Endothelial cell of umbilical vein (primary cell): Measurements from ENCODE around the gene MBTPS1. TPM values are rescaled to one million over a fixed set of nuclear protein-coding genes. Genes with fewer than 3 reads are reported as not detected.

Experiments
- BruUV-seq: library from RNA; stranded (reverse); fragments of 400-500 nt; replicated peaks from 2 replicates; lab custom pipeline; 2021; lab: Mats Ljungman, UMichigan
- CTCF ChIA-PET: fragments of 300-600, 350-600 bp; sonication (Branson Sonifier 250); formaldehyde crosslinking; loops from one replicate; lab custom pipeline; 2021; ENCODE audit warnings: antibody characterized with exemption, inconsistent platforms; lab: Charles Lee
- POLR2A ChIA-PET: fragments of 300-600, 350-600 bp; sonication (Branson Sonifier 250); formaldehyde crosslinking; loops from one replicate; lab custom pipeline; 2021; ENCODE audit warnings: antibody characterized with exemption, inconsistent platforms; lab: Charles Lee
- DNase-seq: peaks from one replicate; pipeline ENCODE4 v3.0.0-alpha.2; 2011; ENCODE audit warnings: low read depth, low spot score
- FAIRE-seq: peaks from 2 replicates; lab custom pipeline; 2011; peaks lifted over from hg19 to GRCh38; lab: Jason Lieb, UNC
- H2AFZ ChIP-seq: 2 replicates; pipeline ENCODE4 v1.6.0; 2012; ENCODE audit warnings: low read depth, low read length, control low read depth, inconsistent platforms
- H3K27ac ChIP-seq: 2 replicates; pipeline ENCODE4 v1.5.1; 2011; ENCODE audit warnings: low read depth, mild to moderate bottlenecking, control low read depth, low read length, moderate library complexity; ENCODE audit not compliant: insufficient read depth
- H3K27me3 ChIP-seq, 2 experiments: 2 replicates each; pipeline versions ENCODE4 v1.6.0 to v1.6.1; 2011; ENCODE audit warnings: low read length in 2 of 2, mixed read lengths in 1 of 2; ENCODE audit not compliant: control insufficient read depth in 2 of 2, insufficient read depth in 2 of 2
- H3K36me3 ChIP-seq, 2 experiments: 2 replicates in 1 of 2; 3 replicates in 1 of 2; pipeline ENCODE4 v1.5.1; 2011; ENCODE audit warnings: low read length in 2 of 2, mild to moderate bottlenecking in 1 of 2, moderate library complexity in 1 of 2; ENCODE audit not compliant: control insufficient read depth in 2 of 2, insufficient read depth in 2 of 2; ENCODE audit errors: extremely low read depth in 1 of 2
- H3K4me1 ChIP-seq: 3 replicates; pipeline ENCODE4 v1.5.1; 2011; ENCODE audit warnings: mild to moderate bottlenecking, low read length; ENCODE audit not compliant: control insufficient read depth, insufficient read depth; ENCODE audit errors: extremely low read depth
- H3K4me2 ChIP-seq: 2 replicates; pipeline ENCODE4 v1.6.1; 2011; ENCODE audit warnings: low read length, control low read depth, mixed read lengths; ENCODE audit not compliant: insufficient read depth
- H3K4me3 ChIP-seq, 3 experiments: fragments of 200-600 bp in 1 of 3; sonication (generic), shearing (Covaris generic) in 1 of 3; replicated peaks in 1 of 3; 2 replicates each; pipeline ENCODE4 v1.5.1; 2011 to 2016; ENCODE audit warnings: control low read depth in 3 of 3, low read length in 3 of 3, mild to moderate bottlenecking in 2 of 3, inconsistent platforms in 1 of 3, low read depth in 1 of 3, moderate library complexity in 1 of 3; ENCODE audit not compliant: insufficient read depth in 1 of 3
- H3K79me2 ChIP-seq: 2 replicates; pipeline ENCODE4 v1.6.0; 2012; ENCODE audit warnings: low read length, inconsistent platforms; ENCODE audit not compliant: control insufficient read depth, insufficient read depth
- H3K9ac ChIP-seq: replicated peaks from 2 replicates; pipeline ENCODE3; 2011; ENCODE audit warnings: low read length, control low read depth; ENCODE audit not compliant: insufficient read depth; ENCODE audit errors: extremely low read depth
- H3K9me1 ChIP-seq: replicated peaks from 3 replicates; pipeline ENCODE4 v1.6.0; 2011; ENCODE audit warnings: mild to moderate bottlenecking, low read length; ENCODE audit not compliant: control insufficient read depth, insufficient read depth; ENCODE audit errors: extremely low read depth
- H3K9me3 ChIP-seq: replicated peaks from 2 replicates; pipeline ENCODE4 v1.5.1; 2012; ENCODE audit warnings: low read length, inconsistent platforms; ENCODE audit not compliant: control insufficient read depth, insufficient read depth
- H4K20me1 ChIP-seq: replicated peaks from 2 replicates; pipeline ENCODE3; 2011; ENCODE audit warnings: mild to moderate bottlenecking, low read length; ENCODE audit not compliant: control insufficient read depth, insufficient read depth; ENCODE audit errors: extremely low read depth
- EZH2 ChIP-seq: IDR thresholded peaks from 2 replicates; pipeline ENCODE4 v1.6.1; 2012; ENCODE audit warnings: borderline replicate concordance, low read depth, mild to moderate bottlenecking, moderate library complexity, low read length, inconsistent platforms; ENCODE audit not compliant: severe bottlenecking
- FOS ChIP-seq: IDR thresholded peaks from 2 replicates; pipeline ENCODE4 v1.6.1; 2011; ENCODE audit warnings: mild to moderate bottlenecking, low read length, moderate library complexity, borderline replicate concordance; ENCODE audit not compliant: insufficient read depth
- dilution Hi-C: fragments of 300-500 bp; cut with MboI; formaldehyde crosslinking; loops from one replicate; pipeline ENCODE4 v1.15.0; 2019; ENCODE audit warnings: low sequenced_read_pairs; ENCODE audit not compliant: extremely low pct_ligation_motif_present
- intact Hi-C: fragments of 100-400 bp; cut with micrococcal nuclease; formaldehyde crosslinking; loops from one replicate; pipeline ENCODE4 v1.10.0; 2022
- polyA plus RNA-seq, 4 experiments: library from polyadenylated mRNA; depleted of rRNA in 3 of 4; stranded (reverse) in 3 of 4; unstranded in 1 of 4; fragments of >200 nt; gene quantifications; 2 replicates each; pipeline versions ENCODE4 v1.2.1 to v1.2.3, GENCODE V29; 2011 to 2012; ENCODE audit warnings: missing spikeins in 1 of 4
- total RNA-seq: library from RNA; stranded (reverse); gene quantifications from 2 replicates; pipeline ENCODE4 v1.2.3, GENCODE V29; 2021

The MBTPS1 gene
- total and polyA plus RNA-seq, 2 donors (not counting 3 experiments of a cell fraction or from before 2014, with no cell fraction given): 82.3 to 99.6 TPM

DNA sequence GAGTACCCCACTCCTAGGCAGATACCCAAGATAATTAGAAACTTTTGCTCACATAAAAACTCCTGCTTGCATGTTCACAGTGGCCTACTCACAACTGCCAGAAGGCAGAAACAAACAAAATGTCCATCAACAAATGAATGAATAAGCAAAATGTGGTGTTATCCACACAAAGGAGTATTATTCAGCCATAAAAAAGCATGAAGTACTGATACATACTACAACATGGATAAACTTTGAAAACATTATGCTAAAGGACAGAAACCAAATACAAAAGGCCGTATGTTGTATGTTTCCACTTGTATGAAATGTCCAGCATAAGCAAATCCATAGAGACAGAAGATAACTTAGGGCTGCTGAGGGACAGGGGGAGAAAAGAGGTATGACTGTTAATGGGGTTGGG is 26.3 kb upstream of the MBTPS1 start:
- Histone ChIP-seq H3K36me3 (no peaks in the 10 kb centered on the region), H3K9me1 (no peaks in the 10 kb centered on the region), H3K9ac (no peak overlapping the region), H3K4me1 (peaks cover 5% of the 10 kb centered on the region), H3K27me3 (peaks cover 0 to 4% of the 10 kb centered on the region in 2 experiments), H3K9me3 (no peaks in the 10 kb centered on the region), H3K4me3 (no peak overlapping the region), H3K4me2 (no peak overlapping the region), H4K20me1 (peaks cover 5% of the 10 kb centered on the region), H3K79me2 (peaks cover 17% of the 10 kb centered on the region), H3K27ac (no peak overlapping the region), H2AFZ (no peak overlapping the region)
- intact Hi-C loops: no loop called here
- CTCF ChIA-PET: interaction anchor here (1.0 to 2.3 kb wide), 2 partner anchors 44 to 187 kb away, joined by 3 to 12 read pairs; partner anchors contain the start of gene TAF1C
- dilution Hi-C loops: no loop called here
- no TSS peak for BruUV-seq
- DNase-seq (no peak), FAIRE-seq (no peak)
- POLR2A ChIA-PET: no interaction called here
- no peak for TF ChIP-seq EZH2
- no peak for TF ChIP-seq FOS

DNA sequence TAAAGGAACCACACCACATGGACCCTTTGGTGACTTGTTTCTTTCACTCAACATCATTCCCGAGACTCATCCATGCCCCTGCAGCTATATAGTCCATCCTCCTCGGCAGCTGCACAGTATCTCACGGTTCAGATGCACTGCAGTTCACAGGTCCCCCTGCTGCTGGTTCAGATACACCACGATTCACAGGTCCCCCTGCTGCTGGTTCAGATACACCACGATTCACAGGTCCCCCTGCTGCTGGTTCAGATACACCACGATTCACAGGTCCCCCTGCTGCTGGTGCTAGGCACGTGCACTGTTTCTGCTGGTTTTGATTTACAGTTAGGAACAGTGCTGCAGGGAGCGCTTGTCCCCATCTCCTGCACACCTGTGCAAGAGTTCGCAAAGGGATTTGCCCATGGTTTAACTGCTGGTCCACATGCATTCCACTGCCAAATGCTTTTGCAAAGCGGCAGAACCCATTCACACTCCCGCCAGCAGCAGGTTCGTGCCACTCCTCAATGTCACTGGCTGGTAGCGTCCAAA is 24.5 kb upstream of the MBTPS1 start:
- Histone ChIP-seq H3K4me2 (no peak overlapping the region), H3K79me2 (peaks cover 24% of the 10 kb centered on the region), H3K4me1 (peaks cover 5% of the 10 kb centered on the region), H4K20me1 (peaks cover 7% of the 10 kb centered on the region), H3K9me3 (no peaks in the 10 kb centered on the region), H3K27ac (no peak overlapping the region), H3K9ac (no peak overlapping the region), H3K4me3 (no peak overlapping the region), H3K36me3 (no peaks in the 10 kb centered on the region), H3K9me1 (no peaks in the 10 kb centered on the region), H2AFZ (no peak overlapping the region), H3K27me3 (no peaks in the 10 kb centered on the region)
- POLR2A ChIA-PET: no interaction called here
- TF ChIP-seq EZH2: no peak
- intact Hi-C loops (no loop called here), dilution Hi-C loops (no loop called here)
- DNase-seq (no peak), FAIRE-seq (no peak)
- no TSS peak for BruUV-seq
- CTCF ChIA-PET: no interaction called here
